Tibial nerve (tissue), 4 donors: ENCODE results near the gene GALNT6.

Experiments
- EP300 ChIP-seq, 2 donors: sonication (generic); formaldehyde crosslinking; IDR thresholded peaks; one replicate each; pipeline ENCODE4 v1.6.1; 2017; ENCODE audit warnings: antibody characterized with exemption in 2 of 2, mild to moderate bottlenecking in 1 of 2
- POLR2A ChIP-seq, 2 donors: fragments of 450-650 bp; IDR thresholded peaks; one replicate each; pipeline ENCODE4 v1.6.1; 2017; ENCODE audit warnings: antibody characterized with exemption in 2 of 2, mild to moderate bottlenecking in 2 of 2, moderate library complexity in 2 of 2
- TF ChIP-seq, protein P1 (sequence below), 5 experiments: fragments of 200-600 bp in 3 of 5; fragments of 450-650 bp in 2 of 5; sonication (generic) in 3 of 5; IDR thresholded peaks; one replicate each; pipeline ENCODE4 v1.5.1; 2016 to 2019; ENCODE audit warnings: antibody characterized with exemption in 5 of 5, mild to moderate bottlenecking in 3 of 5, moderate library complexity in 2 of 5

- TF ChIP-seq POLR2A (IDR thresholded peaks at IDR 0.05): no peak
- TF ChIP-seq, protein P1, sequence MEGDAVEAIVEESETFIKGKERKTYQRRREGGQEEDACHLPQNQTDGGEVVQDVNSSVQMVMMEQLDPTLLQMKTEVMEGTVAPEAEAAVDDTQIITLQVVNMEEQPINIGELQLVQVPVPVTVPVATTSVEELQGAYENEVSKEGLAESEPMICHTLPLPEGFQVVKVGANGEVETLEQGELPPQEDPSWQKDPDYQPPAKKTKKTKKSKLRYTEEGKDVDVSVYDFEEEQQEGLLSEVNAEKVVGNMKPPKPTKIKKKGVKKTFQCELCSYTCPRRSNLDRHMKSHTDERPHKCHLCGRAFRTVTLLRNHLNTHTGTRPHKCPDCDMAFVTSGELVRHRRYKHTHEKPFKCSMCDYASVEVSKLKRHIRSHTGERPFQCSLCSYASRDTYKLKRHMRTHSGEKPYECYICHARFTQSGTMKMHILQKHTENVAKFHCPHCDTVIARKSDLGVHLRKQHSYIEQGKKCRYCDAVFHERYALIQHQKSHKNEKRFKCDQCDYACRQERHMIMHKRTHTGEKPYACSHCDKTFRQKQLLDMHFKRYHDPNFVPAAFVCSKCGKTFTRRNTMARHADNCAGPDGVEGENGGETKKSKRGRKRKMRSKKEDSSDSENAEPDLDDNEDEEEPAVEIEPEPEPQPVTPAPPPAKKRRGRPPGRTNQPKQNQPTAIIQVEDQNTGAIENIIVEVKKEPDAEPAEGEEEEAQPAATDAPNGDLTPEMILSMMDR (IDR thresholded peaks at IDR 0.05): no peak
- no peak for TF ChIP-seq EP300 (IDR thresholded peaks at IDR 0.05)
Measured at GRCh38 chr12:51404627-51405026, 13.4 kb upstream of the GALNT6 start.
